Measurements from ENCODE around the gene XRCC2.

- TF ChIP-seq CTCF (IDR thresholded peaks at IDR 0.05) (no peak), POLR2A (IDR thresholded peaks at IDR 0.05) (no peak), EP300 (IDR thresholded peaks at IDR 0.05) (no peak), POLR2AphosphoS5 (IDR thresholded peaks at IDR 0.05) (no peak)
Observed at GRCh38 chr7:152674860-152675758, 832 bp downstream of the XRCC2 start.

All from sigmoid colon (tissue), 4 donors.